Astrocyte (in vitro differentiated cells and primary cell): ENCODE measurements around the gene AARS2.

Experiments used
- EZH2 ChIP-seq: IDR thresholded peaks from 2 replicates; pipeline ENCODE4 v1.6.1; 2012; ENCODE audit warnings: mild to moderate bottlenecking, low read length, inconsistent platforms; ENCODE audit not compliant: insufficient read depth
- TF ChIP-seq, protein P1 (sequence below): IDR thresholded peaks from 2 replicates; pipeline ENCODE4 v1.5.1; 2011; ENCODE audit warnings: low read depth, mild to moderate bottlenecking, inconsistent platforms, low read length, moderate library complexity; ENCODE audit not compliant: insufficient read depth

DNA sequence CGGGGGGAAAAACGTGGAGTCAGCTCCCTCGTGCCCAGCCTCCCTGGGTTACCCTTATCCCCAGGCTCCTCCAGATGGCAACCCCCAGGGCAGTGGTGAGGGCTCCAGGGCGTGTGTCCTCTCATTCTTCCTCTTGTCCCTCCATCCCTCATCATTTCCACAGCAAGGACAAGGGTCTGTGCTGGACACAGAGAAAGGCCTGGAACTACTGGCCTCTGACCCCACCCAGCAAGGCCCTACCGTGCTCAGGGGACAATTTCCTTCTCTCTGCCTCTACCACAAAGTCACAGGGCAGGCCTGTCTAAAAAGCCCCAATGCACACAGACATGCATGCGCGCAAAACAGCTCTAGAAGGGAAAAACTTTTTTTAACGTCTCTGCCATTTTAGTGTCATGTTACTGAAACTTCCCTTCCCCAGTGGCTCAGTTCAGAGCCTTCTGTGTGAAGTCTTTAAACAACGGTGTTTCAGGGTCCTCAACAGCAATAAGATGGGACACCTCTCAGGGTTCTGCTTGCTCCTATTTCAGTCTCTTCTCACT, 54.8 kb downstream of the AARS2 start:
- TF ChIP-seq, protein P1, sequence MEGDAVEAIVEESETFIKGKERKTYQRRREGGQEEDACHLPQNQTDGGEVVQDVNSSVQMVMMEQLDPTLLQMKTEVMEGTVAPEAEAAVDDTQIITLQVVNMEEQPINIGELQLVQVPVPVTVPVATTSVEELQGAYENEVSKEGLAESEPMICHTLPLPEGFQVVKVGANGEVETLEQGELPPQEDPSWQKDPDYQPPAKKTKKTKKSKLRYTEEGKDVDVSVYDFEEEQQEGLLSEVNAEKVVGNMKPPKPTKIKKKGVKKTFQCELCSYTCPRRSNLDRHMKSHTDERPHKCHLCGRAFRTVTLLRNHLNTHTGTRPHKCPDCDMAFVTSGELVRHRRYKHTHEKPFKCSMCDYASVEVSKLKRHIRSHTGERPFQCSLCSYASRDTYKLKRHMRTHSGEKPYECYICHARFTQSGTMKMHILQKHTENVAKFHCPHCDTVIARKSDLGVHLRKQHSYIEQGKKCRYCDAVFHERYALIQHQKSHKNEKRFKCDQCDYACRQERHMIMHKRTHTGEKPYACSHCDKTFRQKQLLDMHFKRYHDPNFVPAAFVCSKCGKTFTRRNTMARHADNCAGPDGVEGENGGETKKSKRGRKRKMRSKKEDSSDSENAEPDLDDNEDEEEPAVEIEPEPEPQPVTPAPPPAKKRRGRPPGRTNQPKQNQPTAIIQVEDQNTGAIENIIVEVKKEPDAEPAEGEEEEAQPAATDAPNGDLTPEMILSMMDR, result no peak
- TF ChIP-seq EZH2, result no peak
